Thyroid gland (tissue), 4 donors: Measurements from ENCODE around the gene ST3GAL3.

ENCODE experiments used
- POLR2A ChIP-seq, 2 donors: fragments of 450-650 bp; IDR thresholded peaks; one replicate each; pipeline ENCODE4 v1.6.1; 2017; ENCODE audit warnings: antibody characterized with exemption in 2 of 2, mild to moderate bottlenecking in 2 of 2, moderate library complexity in 1 of 2
- TF ChIP-seq, protein P1 (sequence below), 6 experiments: fragments of 200-600 bp in 3 of 6; fragments of 450-650 bp in 3 of 6; sonication (generic) in 3 of 6; IDR thresholded peaks; one replicate each; pipeline ENCODE4 v1.5.1; 2016 to 2019; ENCODE audit warnings: antibody characterized with exemption in 6 of 6, mild to moderate bottlenecking in 2 of 6, inconsistent platforms in 1 of 6, moderate library complexity in 1 of 6

DNA sequence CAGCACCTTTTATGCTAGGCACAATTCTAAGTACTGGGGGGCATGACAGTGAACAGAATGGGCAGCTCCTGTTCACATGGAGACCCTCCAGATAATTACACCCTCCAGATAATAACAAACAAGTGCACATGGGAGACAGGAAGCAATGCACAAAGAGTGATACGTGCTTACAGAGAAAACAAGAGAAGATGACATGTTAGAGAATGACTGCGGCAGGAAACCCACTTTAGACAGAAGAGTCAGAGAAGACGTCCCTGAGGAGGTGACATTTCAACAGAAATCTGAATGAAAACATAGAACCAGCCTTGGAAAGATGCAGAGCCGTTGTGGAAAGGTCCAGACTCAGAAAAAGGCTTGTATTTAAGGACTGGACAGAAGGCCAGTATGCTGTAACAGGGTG is 171.5 kb downstream of the ST3GAL3 start:
- TF ChIP-seq POLR2A (IDR thresholded peaks at IDR 0.05) = no peak
- TF ChIP-seq, protein P1, sequence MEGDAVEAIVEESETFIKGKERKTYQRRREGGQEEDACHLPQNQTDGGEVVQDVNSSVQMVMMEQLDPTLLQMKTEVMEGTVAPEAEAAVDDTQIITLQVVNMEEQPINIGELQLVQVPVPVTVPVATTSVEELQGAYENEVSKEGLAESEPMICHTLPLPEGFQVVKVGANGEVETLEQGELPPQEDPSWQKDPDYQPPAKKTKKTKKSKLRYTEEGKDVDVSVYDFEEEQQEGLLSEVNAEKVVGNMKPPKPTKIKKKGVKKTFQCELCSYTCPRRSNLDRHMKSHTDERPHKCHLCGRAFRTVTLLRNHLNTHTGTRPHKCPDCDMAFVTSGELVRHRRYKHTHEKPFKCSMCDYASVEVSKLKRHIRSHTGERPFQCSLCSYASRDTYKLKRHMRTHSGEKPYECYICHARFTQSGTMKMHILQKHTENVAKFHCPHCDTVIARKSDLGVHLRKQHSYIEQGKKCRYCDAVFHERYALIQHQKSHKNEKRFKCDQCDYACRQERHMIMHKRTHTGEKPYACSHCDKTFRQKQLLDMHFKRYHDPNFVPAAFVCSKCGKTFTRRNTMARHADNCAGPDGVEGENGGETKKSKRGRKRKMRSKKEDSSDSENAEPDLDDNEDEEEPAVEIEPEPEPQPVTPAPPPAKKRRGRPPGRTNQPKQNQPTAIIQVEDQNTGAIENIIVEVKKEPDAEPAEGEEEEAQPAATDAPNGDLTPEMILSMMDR (IDR thresholded peaks at IDR 0.05) = no peak
